ENCODE data around the gene SULT4A1. TPM values are rescaled to one million over a fixed set of nuclear protein-coding genes. Genes with fewer than 3 reads are reported as not detected.

The SULT4A1 gene
- total RNA-seq, 3 donors from 2014 or later: not detected

DNA sequence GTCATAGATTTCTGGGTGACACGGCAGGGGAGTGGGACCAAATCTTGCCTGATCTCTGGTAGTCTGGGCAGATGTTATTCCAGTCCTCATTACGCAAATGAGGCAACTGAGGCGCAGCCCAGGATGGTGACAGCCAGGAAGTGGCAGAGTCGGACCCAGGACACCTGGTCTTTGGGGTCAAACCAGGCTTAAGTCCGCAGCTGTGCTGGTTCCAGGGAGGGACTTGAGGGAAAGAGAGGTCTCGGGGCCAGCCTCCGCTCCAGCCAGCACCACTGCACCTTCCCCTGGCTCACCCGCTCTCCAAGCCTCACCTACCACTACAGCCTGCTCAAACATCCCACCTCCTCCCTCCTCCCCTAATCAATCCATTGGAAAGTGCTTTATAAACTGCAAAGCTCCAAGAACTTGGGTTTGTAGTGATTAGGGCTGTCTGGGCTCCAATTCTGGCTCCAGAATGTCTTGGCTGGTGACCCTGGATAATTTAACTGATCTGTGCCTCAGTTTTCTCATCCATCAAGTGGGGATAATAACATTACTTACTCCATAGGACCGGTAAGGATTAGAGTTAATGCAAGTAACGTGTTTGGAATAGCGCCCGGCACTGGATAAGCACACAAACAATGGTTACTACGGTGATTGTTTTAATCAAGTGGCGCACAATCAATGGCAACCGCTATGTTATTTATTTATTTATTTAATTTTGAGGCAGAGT, 30.0 kb upstream of the SULT4A1 start:
- no peaks in the 10 kb centered on the region for H3K4me1 Mint-ChIP-seq (ENCODE audit: low read depth)
- no peak overlapping the region for H3K4me3 Mint-ChIP-seq
- DNase-seq: no peak
- H3K9me3 Mint-ChIP-seq: no peaks in the 10 kb centered on the region
- peaks cover 55% of the 10 kb centered on the region for H3K27me3 Mint-ChIP-seq (ENCODE audit: low read depth)
- ATAC-seq: no peak
- H3K36me3 Mint-ChIP-seq (ENCODE audit: insufficient read depth): no peaks in the 10 kb centered on the region

DNA sequence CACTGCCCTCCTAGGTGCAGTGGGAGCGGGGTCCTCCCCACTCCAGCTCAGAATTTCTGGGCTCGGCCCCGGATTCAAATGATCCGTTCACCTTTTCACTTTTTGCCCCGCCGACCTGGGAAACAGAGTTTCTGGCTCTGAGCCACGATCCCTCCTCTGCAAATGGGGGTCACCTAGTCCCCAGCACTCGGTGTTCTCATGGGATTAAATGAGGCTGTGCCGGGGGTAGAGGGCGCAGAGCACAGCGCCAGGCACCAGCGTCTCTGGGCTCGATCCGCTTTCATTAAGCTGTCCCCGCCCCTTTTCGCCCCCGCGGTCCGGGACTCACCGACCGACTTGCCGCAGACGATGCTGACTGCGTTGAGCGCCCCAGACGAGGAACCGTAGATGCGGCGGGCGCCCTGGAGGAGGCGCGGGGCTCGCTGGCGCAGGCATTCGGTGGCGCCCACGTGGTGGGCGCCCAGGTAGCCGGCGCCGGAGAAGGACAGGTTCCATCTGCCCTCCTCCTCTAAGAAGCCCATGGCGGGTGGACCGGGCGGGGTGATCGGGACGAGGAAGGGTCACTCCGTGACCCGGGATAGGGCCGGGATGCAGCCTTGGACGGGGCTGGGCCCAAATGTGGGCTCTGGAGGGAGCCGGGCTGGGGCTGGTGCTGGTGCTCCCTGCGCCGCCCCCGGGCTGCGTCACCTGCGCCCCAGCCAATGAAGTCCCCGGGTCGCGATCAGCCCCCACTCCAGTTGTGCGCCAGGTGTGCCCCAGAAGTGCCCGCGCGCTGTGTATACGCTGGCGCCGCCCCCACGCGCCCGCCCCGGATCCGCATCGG, 29.3 kb upstream of the SULT4A1 start, which contains the start of gene PNPLA5:
PNPLA5 (minus strand) TSS at position 654 of the 823 bp plus-strand sequence; CDS start at position 521, 133 bp downstream.
- no peaks in the 10 kb centered on the region for H3K4me1 Mint-ChIP-seq (ENCODE audit: low read depth)

GRCh38 chr22:43890901-43891331, 28.6 kb upstream of the SULT4A1 start:
- ATAC-seq (no peak), DNase-seq (no peak)
- Mint-ChIP-seq H3K4me3 (no peak overlapping the region), H3K27me3 (ENCODE audit: low read depth) (peaks cover 61% of the 10 kb centered on the region), H3K9me3 (no peaks in the 10 kb centered on the region), H3K4me1 (ENCODE audit: low read depth) (no peaks in the 10 kb centered on the region), H3K36me3 (ENCODE audit: insufficient read depth) (no peaks in the 10 kb centered on the region)

More for the DNA sequence above, 29.3 kb upstream of the SULT4A1 start, which contains the start of gene PNPLA5:
- H3K9me3 Mint-ChIP-seq: no peaks in the 10 kb centered on the region
- H3K36me3 Mint-ChIP-seq (ENCODE audit: insufficient read depth): no peaks in the 10 kb centered on the region
- DNase-seq (no peak), ATAC-seq (peak; percentile 54 to 58)
- H3K4me3 Mint-ChIP-seq: no peak within 1 kb of the TSS
- peaks cover 61% of the 10 kb centered on the region for H3K27me3 Mint-ChIP-seq (ENCODE audit: low read depth)

DNA sequence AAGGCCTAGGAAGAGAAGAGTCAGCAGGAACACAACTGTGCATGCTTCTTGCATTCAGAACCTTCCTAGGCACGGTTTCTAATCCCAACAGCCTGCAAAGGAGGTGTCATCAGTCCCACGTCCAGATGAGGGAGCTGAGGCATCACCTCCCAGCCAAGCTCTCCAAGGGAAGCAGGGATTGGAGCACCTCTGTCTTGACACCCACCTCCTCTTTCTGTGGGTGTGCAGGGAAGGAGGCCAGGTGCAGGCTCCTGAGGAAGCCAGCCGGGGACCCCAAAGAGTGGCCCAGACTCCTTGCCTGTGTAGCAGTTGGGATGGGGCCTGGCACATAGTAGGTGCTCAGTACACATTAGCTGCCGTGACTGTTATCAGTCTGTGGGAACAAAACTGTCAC, 27.5 kb upstream of the SULT4A1 start:
- no peaks in the 10 kb centered on the region for H3K9me3 Mint-ChIP-seq
- ATAC-seq: no peak
- H3K27me3 Mint-ChIP-seq (ENCODE audit: low read depth): peaks cover 64% of the 10 kb centered on the region
- no peaks in the 10 kb centered on the region for H3K4me1 Mint-ChIP-seq (ENCODE audit: low read depth)
- H3K4me3 Mint-ChIP-seq: no peak overlapping the region
- no peaks in the 10 kb centered on the region for H3K36me3 Mint-ChIP-seq (ENCODE audit: insufficient read depth)
- no peak for DNase-seq

DNA sequence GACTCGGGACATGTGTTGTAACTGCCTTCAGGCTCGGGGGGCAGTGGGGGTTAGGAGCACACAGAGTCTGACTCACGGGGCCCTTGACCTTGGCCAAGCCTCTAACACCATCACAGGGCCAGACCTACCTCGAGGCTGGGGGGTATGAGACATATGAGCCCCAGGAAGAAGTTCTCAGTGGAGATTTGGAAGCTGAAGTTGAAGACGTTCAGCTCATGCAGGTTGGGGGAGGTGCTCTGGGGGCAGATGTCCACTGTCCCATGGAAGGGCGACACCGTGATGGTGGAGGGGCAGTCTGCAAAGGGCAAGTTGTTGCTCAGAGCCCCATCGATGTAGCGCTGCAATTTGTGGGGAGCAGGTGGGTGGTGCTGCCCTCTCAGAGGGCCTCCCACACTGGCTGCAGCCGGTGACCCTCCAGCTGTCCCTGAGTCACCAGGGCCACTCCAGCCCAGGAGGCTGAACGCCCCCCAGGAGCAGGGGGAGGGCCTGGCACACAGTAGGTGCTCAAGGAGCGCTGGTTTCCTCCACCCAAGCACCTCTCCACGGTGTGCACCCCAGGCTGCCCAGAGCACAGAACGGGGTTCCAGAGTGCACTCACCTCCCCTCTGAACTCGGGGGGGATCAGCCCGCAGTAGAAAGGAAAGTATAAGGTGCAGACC, 27.0 kb upstream of the SULT4A1 start:
- Mint-ChIP-seq H3K4me3 (no peak overlapping the region), H3K9me3 (no peaks in the 10 kb centered on the region), H3K36me3 (ENCODE audit: insufficient read depth) (no peaks in the 10 kb centered on the region), H3K27me3 (ENCODE audit: low read depth) (peaks cover 66% of the 10 kb centered on the region), H3K4me1 (ENCODE audit: low read depth) (peaks cover 2% of the 10 kb centered on the region)
- DNase-seq: no peak
- no peak for ATAC-seq

- Mint-ChIP-seq H3K9me3 (no peaks in the 10 kb centered on the region), H3K4me3 (no peak overlapping the region), H3K4me1 (ENCODE audit: low read depth) (peaks cover 2% of the 10 kb centered on the region), H3K36me3 (ENCODE audit: insufficient read depth) (no peaks in the 10 kb centered on the region), H3K27me3 (ENCODE audit: low read depth) (peaks cover 63% of the 10 kb centered on the region)
- ATAC-seq: no peak
- DNase-seq: no peak
These were observed 26.4 kb upstream of the SULT4A1 start for GRCh38 chr22:43888740-43889139.

GRCh38 chr22:43887391-43887790, 25.1 kb upstream of the SULT4A1 start:
- Mint-ChIP-seq H3K4me3 (no peak overlapping the region), H3K27me3 (ENCODE audit: low read depth) (peaks cover 57% of the 10 kb centered on the region), H3K4me1 (ENCODE audit: low read depth) (peaks cover 2% of the 10 kb centered on the region), H3K9me3 (no peaks in the 10 kb centered on the region), H3K36me3 (ENCODE audit: insufficient read depth) (no peaks in the 10 kb centered on the region)
- DNase-seq: no peak
- ATAC-seq: no peak

DNA sequence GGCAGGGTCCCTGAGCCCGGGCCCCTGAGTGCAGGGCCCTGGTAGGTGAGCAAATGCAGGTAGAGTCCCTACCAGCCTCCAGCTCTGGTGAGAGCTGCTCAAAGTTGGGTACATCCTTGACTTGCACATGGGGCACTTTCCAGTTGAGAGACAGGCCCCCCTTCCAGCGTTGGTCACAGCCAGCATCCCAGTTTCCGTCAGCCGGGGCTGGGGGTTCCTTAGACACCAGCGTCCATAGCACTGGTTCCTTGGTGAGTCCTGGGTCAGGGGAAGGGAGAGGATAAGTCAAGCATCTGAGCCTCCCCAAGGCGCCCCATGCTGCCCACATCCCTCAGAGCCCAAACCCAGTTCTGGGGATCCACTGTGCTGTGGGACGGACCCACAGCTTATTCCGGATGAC, 23.9 kb upstream of the SULT4A1 start:
- Mint-ChIP-seq H3K9me3 (no peaks in the 10 kb centered on the region), H3K4me3 (no peak overlapping the region), H3K36me3 (ENCODE audit: insufficient read depth) (no peaks in the 10 kb centered on the region), H3K4me1 (ENCODE audit: low read depth) (peaks cover 2% of the 10 kb centered on the region), H3K27me3 (ENCODE audit: low read depth) (peaks cover 49% of the 10 kb centered on the region)
- no peak for DNase-seq
- no peak for ATAC-seq

DNA sequence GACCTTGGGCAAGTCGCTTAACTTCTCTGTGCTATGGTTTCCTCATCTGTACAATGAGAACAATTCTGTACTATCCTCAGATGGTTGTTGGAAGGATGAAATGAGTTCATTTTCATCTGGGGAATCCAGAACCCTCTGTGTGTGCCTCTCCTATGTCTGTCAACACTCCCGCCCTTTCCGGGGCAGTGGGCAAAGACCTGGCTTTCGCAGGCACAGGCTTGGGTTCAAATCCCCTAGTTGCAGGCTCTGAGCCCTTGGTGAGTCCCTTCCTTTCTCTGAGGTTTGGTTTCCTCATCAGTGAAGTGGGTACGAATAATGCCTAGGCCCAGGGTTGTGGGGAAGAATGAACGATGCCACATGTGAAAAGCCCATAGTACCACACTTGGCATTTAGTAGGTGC, 23.5 kb upstream of the SULT4A1 start:
- Mint-ChIP-seq H3K36me3 (ENCODE audit: insufficient read depth) (no peaks in the 10 kb centered on the region), H3K27me3 (ENCODE audit: low read depth) (peaks cover 49% of the 10 kb centered on the region), H3K9me3 (no peaks in the 10 kb centered on the region), H3K4me3 (no peak overlapping the region), H3K4me1 (ENCODE audit: low read depth) (peaks cover 2% of the 10 kb centered on the region)
- ATAC-seq (no peak), DNase-seq (no peak)

DNA sequence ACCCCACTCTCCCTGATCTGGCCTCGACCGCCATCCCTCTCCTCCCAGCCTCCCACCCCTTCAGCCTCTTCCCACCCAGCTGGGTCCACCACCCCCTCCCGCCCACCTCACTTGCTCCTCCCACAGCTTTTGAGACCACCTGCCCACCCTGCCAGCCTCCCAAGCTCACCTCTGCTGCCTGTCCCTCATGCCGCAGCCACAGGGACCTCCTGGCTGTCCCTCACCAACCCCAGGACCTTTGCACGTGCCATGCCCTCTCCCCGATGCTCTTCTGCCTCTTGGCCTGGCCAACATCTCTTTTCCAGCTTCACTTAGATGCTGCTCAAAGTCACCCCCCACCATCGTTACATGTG, 23.0 kb upstream of the SULT4A1 start:
- Mint-ChIP-seq H3K9me3 (no peaks in the 10 kb centered on the region), H3K4me3 (no peak overlapping the region), H3K36me3 (ENCODE audit: insufficient read depth) (no peaks in the 10 kb centered on the region), H3K4me1 (ENCODE audit: low read depth) (peaks cover 2% of the 10 kb centered on the region), H3K27me3 (ENCODE audit: low read depth) (peaks cover 48% of the 10 kb centered on the region)
- DNase-seq (no peak), ATAC-seq (no peak)

DNA sequence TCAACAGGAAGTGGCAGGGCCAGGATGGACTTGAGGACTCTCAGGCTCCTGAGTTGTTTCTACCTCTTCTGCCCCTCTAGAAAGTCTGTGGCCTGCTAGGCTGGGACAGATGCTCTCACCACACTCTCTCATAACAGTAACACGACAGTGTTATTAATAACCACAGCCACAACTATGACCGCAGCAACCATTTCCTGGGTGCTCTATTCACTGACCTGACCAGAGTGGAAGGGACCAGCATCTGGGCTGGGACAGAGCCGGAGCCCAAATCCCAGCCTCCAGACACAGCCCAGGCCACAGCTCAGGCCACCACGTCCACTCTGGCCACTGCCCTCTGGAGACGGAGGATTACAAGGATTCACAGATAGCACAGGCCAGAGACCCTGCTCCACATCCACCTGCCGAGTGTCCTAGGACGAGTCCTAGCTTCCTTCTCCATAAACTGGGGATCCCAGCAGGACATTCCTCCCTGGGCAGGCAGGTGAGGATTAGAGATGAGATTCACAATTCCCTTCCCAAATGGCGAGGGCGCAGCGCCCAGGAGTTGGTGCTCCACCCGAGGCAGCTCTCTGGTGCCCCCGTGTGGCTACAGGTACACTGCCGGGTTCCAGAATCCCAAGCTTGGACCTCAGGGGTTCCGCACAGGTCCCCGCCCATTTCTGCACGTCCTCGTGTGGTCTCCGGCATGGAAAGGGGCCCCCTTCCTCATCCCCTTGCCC, 22.4 kb upstream of the SULT4A1 start:
- DNase-seq (peak; percentile 32), ATAC-seq (no peak)
- no peaks in the 10 kb centered on the region for H3K9me3 Mint-ChIP-seq
- peaks cover 44% of the 10 kb centered on the region for H3K27me3 Mint-ChIP-seq (ENCODE audit: low read depth)
- peaks cover 2% of the 10 kb centered on the region for H3K4me1 Mint-ChIP-seq (ENCODE audit: low read depth)
- no peak overlapping the region for H3K4me3 Mint-ChIP-seq
- no peaks in the 10 kb centered on the region for H3K36me3 Mint-ChIP-seq (ENCODE audit: insufficient read depth)

GRCh38 chr22:43883719-43884415, 21.6 kb upstream of the SULT4A1 start:
- no peak for ATAC-seq
- H3K9me3 Mint-ChIP-seq: no peaks in the 10 kb centered on the region
- H3K27me3 Mint-ChIP-seq (ENCODE audit: low read depth): peaks cover 39% of the 10 kb centered on the region
- H3K36me3 Mint-ChIP-seq (ENCODE audit: insufficient read depth): no peaks in the 10 kb centered on the region
- no peak overlapping the region for H3K4me3 Mint-ChIP-seq
- H3K4me1 Mint-ChIP-seq (ENCODE audit: low read depth): peaks cover 2% of the 10 kb centered on the region
- DNase-seq: no peak

DNA sequence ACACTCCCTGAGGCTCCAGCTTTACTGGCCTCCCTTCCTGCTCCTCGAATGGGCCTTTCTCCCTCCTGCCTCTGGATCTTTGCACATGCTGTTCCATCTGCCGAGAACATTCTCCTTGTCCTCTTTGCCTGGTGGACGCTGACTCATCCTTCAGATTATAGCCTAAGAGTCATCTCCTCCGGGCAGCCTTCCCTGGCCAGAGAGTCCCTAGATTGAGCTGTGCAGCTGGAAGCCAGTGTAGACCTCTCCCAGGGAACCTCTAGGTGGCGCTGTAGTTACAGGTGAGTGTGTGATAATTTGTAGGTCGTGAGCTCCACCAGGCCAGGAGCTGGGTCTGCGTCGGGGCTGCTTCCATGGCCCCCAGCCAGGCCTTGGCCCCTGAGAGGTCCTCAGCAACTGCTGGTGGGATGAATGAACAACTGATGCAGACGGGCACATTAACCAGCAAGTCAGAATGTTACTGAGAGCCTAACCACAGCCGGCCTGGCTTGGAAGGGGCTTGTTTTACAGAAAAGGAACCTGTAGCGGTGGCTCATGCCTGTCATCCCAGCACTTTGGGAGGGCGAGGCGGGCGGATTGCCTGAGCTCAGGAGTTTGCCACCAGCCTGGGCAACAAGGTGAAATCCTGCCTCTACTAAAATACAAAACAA, 20.8 kb upstream of the SULT4A1 start:
- ATAC-seq: peak; percentile 58 to 59
- Mint-ChIP-seq H3K9me3 (no peaks in the 10 kb centered on the region), H3K4me3 (no peak overlapping the region)

More for the DNA sequence above, 20.8 kb upstream of the SULT4A1 start:
- peak; percentile 15 for DNase-seq
- Mint-ChIP-seq H3K4me1 (ENCODE audit: low read depth) (peaks cover 2% of the 10 kb centered on the region), H3K36me3 (ENCODE audit: insufficient read depth) (no peaks in the 10 kb centered on the region), H3K27me3 (ENCODE audit: low read depth) (peaks cover 41% of the 10 kb centered on the region)
